Testis (tissue), 2 donors: Measurements from ENCODE around the gene UBR2.

Experiments used
- CTCF ChIP-seq, 3 experiments: fragments of 450-650 bp in 2 of 3; fragments of 200-600 bp in 1 of 3; sonication (generic) in 1 of 3; IDR thresholded peaks; one replicate each; pipeline ENCODE4 v1.5.1; 2016 to 2019; ENCODE audit warnings: antibody characterized with exemption in 3 of 3, mild to moderate bottlenecking in 2 of 3, moderate library complexity in 1 of 3
- POLR2A ChIP-seq: fragments of 450-650 bp; IDR thresholded peaks from one replicate; pipeline ENCODE4 v1.6.1; 2017; ENCODE audit warnings: antibody characterized with exemption, mild to moderate bottlenecking, moderate library complexity

- TF ChIP-seq CTCF (IDR thresholded peaks at IDR 0.05) (no peak), POLR2A (no peak)
Observed at GRCh38 chr6:42694586-42694985, 130.8 kb downstream of the UBR2 start.
